Muscle of leg (tissue), 11 donors: ENCODE results near the gene CDK5. TPM values are rescaled to one million over a fixed set of nuclear protein-coding genes. Genes with fewer than 3 reads are reported as not detected.

Experiments
- DNase-seq: peaks from one replicate; pipeline ENCODE4 v3.0.0; 2013
- H3K27ac ChIP-seq: one replicate; pipeline ENCODE4 v1.5.1; 2013; ENCODE audit warnings: mild to moderate bottlenecking, low read length, control low read depth
- H3K27me3 ChIP-seq: one replicate; pipeline ENCODE4 v1.6.1; 2013; ENCODE audit warnings: low read length; ENCODE audit not compliant: control insufficient read depth, insufficient read depth
- H3K36me3 ChIP-seq: one replicate; pipeline ENCODE4 v1.6.1; 2013; ENCODE audit warnings: low read length; ENCODE audit not compliant: control insufficient read depth, insufficient read depth
- H3K4me1 ChIP-seq: one replicate; pipeline ENCODE4 v1.6.1; 2013; ENCODE audit warnings: low read length; ENCODE audit not compliant: control insufficient read depth, insufficient read depth
- H3K4me3 ChIP-seq: one replicate; pipeline ENCODE4 v1.5.1; 2013; ENCODE audit warnings: low read length, control low read depth
- H3K9me3 ChIP-seq: replicated peaks from 2 replicates; pipeline ENCODE4 v1.6.1; 2013; ENCODE audit warnings: low read depth, low read length; ENCODE audit not compliant: control insufficient read depth
- WGBS: methylation state at CpG from one replicate; pipeline ENCODE4 v1.1.5; 2013; ENCODE audit warnings: missing lambda C conversion rate; ENCODE audit not compliant: insufficient coverage; 5-methylcytosine and 5-hydroxymethylcytosine counted together
- polyA plus RNA-seq, 8 donors: library from polyadenylated mRNA; unstranded; fragments of 120-200 nt; gene quantifications; one replicate each; pipeline versions ENCODE4 v1.2.1 to v1.2.3, GENCODE V29; 2013; ENCODE audit warnings: inconsistent platforms in 1 of 8, low replicate concordance in 1 of 8; ENCODE audit not compliant: insufficient read length in 8 of 8, insufficient read depth in 1 of 8
- total RNA-seq: library from RNA; stranded (reverse); fragments of 120-200 nt; gene quantifications from one replicate; pipeline ENCODE4 v1.2.4, GENCODE V29; 2013

The CDK5 gene
- total and polyA plus RNA-seq, 9 donors = 8.2 to 12.2 (median 10.2) TPM

GRCh38 chr7:151024435-151025056 is 33.2 kb downstream of the CDK5 start, which contains the start of gene ATG9B:
ATG9B (minus strand) TSS chr7:151024494; CDS start chr7:151024423, 71 bp downstream.
- WGBS = 100% methylated on average over 1 of the region's 4 CpGs
- Histone ChIP-seq H3K4me3 (no peak within 1 kb of the TSS), H3K9me3 (no peaks in the 10 kb centered on the region), H3K4me1 (peaks cover 12% of the 10 kb centered on the region), H3K36me3 (no peaks in the 10 kb centered on the region), H3K27ac (no peak within 1 kb of the TSS), H3K27me3 (peaks cover 24% of the 10 kb centered on the region)
- DNase-seq = no peak

- Histone ChIP-seq H3K36me3 (no peaks in the 10 kb centered on the region), H3K4me3 (no peak overlapping the region), H3K27me3 (peaks cover 35% of the 10 kb centered on the region), H3K4me1 (peaks cover 12% of the 10 kb centered on the region), H3K27ac (no peak overlapping the region), H3K9me3 (no peaks in the 10 kb centered on the region)
- WGBS = 20% methylated on average over 1 of the region's 10 CpGs
- no peak for DNase-seq
These were observed 34.5 kb downstream of the CDK5 start for GRCh38 chr7:151023232-151023631.

GRCh38 chr7:151020231-151020630 is 37.5 kb downstream of the CDK5 start:
- Histone ChIP-seq H3K27me3 (peaks cover 49% of the 10 kb centered on the region), H3K4me1 (peaks cover 15% of the 10 kb centered on the region), H3K27ac (no peak overlapping the region), H3K4me3 (no peak overlapping the region), H3K9me3 (no peaks in the 10 kb centered on the region), H3K36me3 (no peaks in the 10 kb centered on the region)
- DNase-seq = no peak
- WGBS = 0% methylated on average over 1 of the region's 7 CpGs

GRCh38 chr7:151019130-151019447 is 38.6 kb downstream of the CDK5 start:
- no peak for DNase-seq
- H3K36me3 ChIP-seq = no peaks in the 10 kb centered on the region
- peaks cover 50% of the 10 kb centered on the region for H3K27me3 ChIP-seq
- peaks cover 24% of the 10 kb centered on the region for H3K4me1 ChIP-seq
- 25% methylated on average over 18 of the region's 20 CpGs for WGBS
- no peak overlapping the region for H3K27ac ChIP-seq
- no peaks in the 10 kb centered on the region for H3K9me3 ChIP-seq
- H3K4me3 ChIP-seq = no peak overlapping the region

GRCh38 chr7:151018421-151019129 is 39.1 kb downstream of the CDK5 start:
- Histone ChIP-seq H3K27me3 (peaks cover 55% of the 10 kb centered on the region), H3K4me3 (peak overlapping the region; percentile 31), H3K4me1 (peaks cover 29% of the 10 kb centered on the region), H3K36me3 (no peaks in the 10 kb centered on the region), H3K27ac (no peak overlapping the region), H3K9me3 (no peaks in the 10 kb centered on the region)
- under 1% methylated on average over 73 of the region's 82 CpGs for WGBS
- peak; percentile 46 for DNase-seq

GRCh38 chr7:151017953-151018420 is 39.7 kb downstream of the CDK5 start:
- peak overlapping the region; percentile 31 for H3K4me3 ChIP-seq
- under 1% methylated on average over 31 of the region's 34 CpGs for WGBS

GRCh38 chr7:151017370-151017952 is 40.2 kb downstream of the CDK5 start:
- WGBS = 50% methylated on average over 10 of the region's 13 CpGs
- no peak for DNase-seq
- peaks cover 39% of the 10 kb centered on the region for H3K4me1 ChIP-seq
- peaks cover 61% of the 10 kb centered on the region for H3K27me3 ChIP-seq
- H3K4me3 ChIP-seq = no peak overlapping the region
- no peaks in the 10 kb centered on the region for H3K9me3 ChIP-seq
- H3K36me3 ChIP-seq = no peaks in the 10 kb centered on the region
- H3K27ac ChIP-seq = no peak overlapping the region

More at GRCh38 chr7:151017953-151018420, 39.7 kb downstream of the CDK5 start:
- Histone ChIP-seq H3K27me3 (peaks cover 55% of the 10 kb centered on the region), H3K36me3 (no peaks in the 10 kb centered on the region), H3K27ac (no peak overlapping the region), H3K4me1 (peaks cover 35% of the 10 kb centered on the region), H3K9me3 (no peaks in the 10 kb centered on the region)
- DNase-seq = peak; percentile 55

GRCh38 chr7:151016942-151017341 is 40.8 kb downstream of the CDK5 start:
- H3K27me3 ChIP-seq = peaks cover 65% of the 10 kb centered on the region
- WGBS = 83% methylated on average over 14 of the region's 15 CpGs
- H3K4me3 ChIP-seq = no peak overlapping the region
- no peaks in the 10 kb centered on the region for H3K9me3 ChIP-seq
- no peak for DNase-seq
- H3K36me3 ChIP-seq = no peaks in the 10 kb centered on the region
- H3K4me1 ChIP-seq = peaks cover 42% of the 10 kb centered on the region
- H3K27ac ChIP-seq = no peak overlapping the region

GRCh38 chr7:151016505-151016904 is 41.2 kb downstream of the CDK5 start:
- 85% methylated on average over 7 of the region's 8 CpGs for WGBS
- H3K36me3 ChIP-seq = no peaks in the 10 kb centered on the region
- H3K4me3 ChIP-seq = no peak overlapping the region
- H3K9me3 ChIP-seq = no peaks in the 10 kb centered on the region
- DNase-seq = no peak
- H3K27me3 ChIP-seq = peaks cover 67% of the 10 kb centered on the region
- H3K27ac ChIP-seq = no peak overlapping the region
- H3K4me1 ChIP-seq = peaks cover 42% of the 10 kb centered on the region

- H3K36me3 ChIP-seq = no peaks in the 10 kb centered on the region
- H3K9me3 ChIP-seq = no peaks in the 10 kb centered on the region
- peaks cover 63% of the 10 kb centered on the region for H3K27me3 ChIP-seq
- H3K27ac ChIP-seq = no peak overlapping the region
- H3K4me1 ChIP-seq = peaks cover 42% of the 10 kb centered on the region
- no peak for DNase-seq
- 88% methylated on average over 4 of the region's 5 CpGs for WGBS
- no peak overlapping the region for H3K4me3 ChIP-seq
These were observed 41.7 kb downstream of the CDK5 start for GRCh38 chr7:151015967-151016366.
